ENCODE results near the gene AVL9. TPM values are rescaled to one million over a fixed set of nuclear protein-coding genes. Genes with fewer than 3 reads are reported as not detected.

AVL9 gene
- total and polyA plus RNA-seq, 2 of the 13 experiments (the other 11 are each of a cell fraction or from before 2014, with no cell fraction given): 29.9 to 48.0 TPM

GRCh38 chr7:32447218-32447617, 48.1 kb upstream of the AVL9 start:
- Histone ChIP-seq H2AFZ (ENCODE audit: low read length) (no peak overlapping the region), H3K4me3 (replicated peaks in 1 of 3; ENCODE audit: insufficient read depth in 1 of 3, low read depth in 2 of 3, low read length in 3 of 3) (no peak overlapping the region), H3K9ac (ENCODE audit: insufficient read depth, low read depth, low read length) (no peak overlapping the region), H3K4me1 (ENCODE audit: insufficient read depth, low read length) (no peaks in the 10 kb centered on the region), H3K36me3 (replicated peaks in 1 of 2; ENCODE audit: control insufficient read depth in 1 of 2, insufficient read depth in 2 of 2, low read length in 2 of 2) (no peaks in the 10 kb centered on the region), H3K27me3 (ENCODE audit: control insufficient read depth in 1 of 2, insufficient read depth in 2 of 2, low read length in 2 of 2) (no peaks in the 10 kb centered on the region; a peak in 1 of 5 replicates), H3K27ac (ENCODE audit: extremely low read length, insufficient read depth, low read length) (no peak overlapping the region), H4K20me1 (ENCODE audit: insufficient read depth, low read length) (no peaks in the 10 kb centered on the region), H3K4me2 (ENCODE audit: low read depth, low read length) (no peak overlapping the region), H3K79me2 (ENCODE audit: insufficient read depth, low read length) (no peaks in the 10 kb centered on the region), H3K9me3 (ENCODE audit: low read length) (no peaks in the 10 kb centered on the region)
- 0% methylated on average over 2 of the region's 2 CpGs for WGBS (ENCODE audit: low lambda C conversion rate)
- no peak for TF ChIP-seq SRF (IDR thresholded peaks at IDR 0.05; ENCODE audit: low read depth, low read length)
- TF ChIP-seq POLR2AphosphoS5 (IDR thresholded peaks at IDR 0.05; ENCODE audit: low read depth, low read length): no peak
- TF ChIP-seq NFYB (CRISPR knock-in tag; IDR thresholded peaks at IDR 0.05): no peak
- TF ChIP-seq ZNF543 (CRISPR knock-in tag; IDR thresholded peaks at IDR 0.05): no peak
- TF ChIP-seq ZMYM4 (CRISPR knock-in tag; IDR thresholded peaks at IDR 0.05): no peak
- no peak for TF ChIP-seq ZSCAN21 (CRISPR knock-in tag; IDR thresholded peaks at IDR 0.05; ENCODE audit: borderline replicate concordance)
- TF ChIP-seq PREB (CRISPR knock-in tag; IDR thresholded peaks at IDR 0.05): no peak
- no peak for TF ChIP-seq TP53 (CRISPR knock-in tag; conservative IDR thresholded peaks at IDR 0.05)
- TF ChIP-seq IRF1 (CRISPR knock-in tag; IDR thresholded peaks at IDR 0.05; ENCODE audit: low read depth): no peak
- no peak for TF ChIP-seq ZNF678 (CRISPR knock-in tag; IDR thresholded peaks at IDR 0.05)
- TF ChIP-seq PHF21A (CRISPR knock-in tag; IDR thresholded peaks at IDR 0.05): no peak
- no peak for TF ChIP-seq SMAD1 (CRISPR knock-in tag; IDR thresholded peaks at IDR 0.05; ENCODE audit: borderline replicate concordance, low read depth)
- TF ChIP-seq HNRNPLL (IDR thresholded peaks at IDR 0.05; ENCODE audit: low read depth, low read length, poor library complexity, severe bottlenecking): no peak
- no peak for TF ChIP-seq ZNF224 (CRISPR knock-in tag; IDR thresholded peaks at IDR 0.05)
- TF ChIP-seq HNRNPL (IDR thresholded peaks at IDR 0.05; ENCODE audit: low read depth, low read length): no peak
- TF ChIP-seq ELF4 (CRISPR knock-in tag; IDR thresholded peaks at IDR 0.05; ENCODE audit: borderline replicate concordance): no peak
- TF ChIP-seq ARNTL (CRISPR knock-in tag; IDR thresholded peaks at IDR 0.05): no peak
- TF ChIP-seq ZNF607 (CRISPR knock-in tag; IDR thresholded peaks at IDR 0.05; ENCODE audit: borderline replicate concordance): no peak
- no peak for TF ChIP-seq ZNF567 (CRISPR knock-in tag; IDR thresholded peaks at IDR 0.05; ENCODE audit: borderline replicate concordance)
- no peak for TF ChIP-seq CREB3 (CRISPR knock-in tag; IDR thresholded peaks at IDR 0.05)
- ChIA-PET POLR2A (no interaction called here), CTCF (ENCODE audit: low intra/inter-chr PET ratio, low total read pairs) (no interaction called here)
- in situ Hi-C loops (cut with HindIII; ENCODE audit: extremely low pct_ligation_motif_present, low pct_unique_long_range_greater_than_20kb): no loop called here
- BruUV-seq (replicated peaks): no TSS peak
- ATAC-seq (no peak), DNase-seq (ENCODE audit: low spot score) (no peak), FAIRE-seq (no peak)
- intact Hi-C loops (cut with micrococcal nuclease; ENCODE audit: unreplicated experiment): no loop called here

Data from HepG2 (cell line).